D721Med (cell line): ENCODE measurements around the gene ZNF750.

ENCODE experiments used
- DNase-seq: peaks from one replicate; pipeline ENCODE4 v3.0.0; 2011; ENCODE audit warnings: low spot score; ENCODE audit not compliant: insufficient read length
- FAIRE-seq: peaks from 2 replicates; lab custom pipeline; 2011; peaks lifted over from hg19 to GRCh38; lab: Jason Lieb, UNC
- CTCF ChIP-seq: IDR thresholded peaks from 2 replicates; pipeline ENCODE4 v1.5.1; 2012; ENCODE audit warnings: mild to moderate bottlenecking, control low read depth; ENCODE audit not compliant: insufficient read depth; ENCODE audit errors: missing control alignments

The ZNF750 gene

DNA sequence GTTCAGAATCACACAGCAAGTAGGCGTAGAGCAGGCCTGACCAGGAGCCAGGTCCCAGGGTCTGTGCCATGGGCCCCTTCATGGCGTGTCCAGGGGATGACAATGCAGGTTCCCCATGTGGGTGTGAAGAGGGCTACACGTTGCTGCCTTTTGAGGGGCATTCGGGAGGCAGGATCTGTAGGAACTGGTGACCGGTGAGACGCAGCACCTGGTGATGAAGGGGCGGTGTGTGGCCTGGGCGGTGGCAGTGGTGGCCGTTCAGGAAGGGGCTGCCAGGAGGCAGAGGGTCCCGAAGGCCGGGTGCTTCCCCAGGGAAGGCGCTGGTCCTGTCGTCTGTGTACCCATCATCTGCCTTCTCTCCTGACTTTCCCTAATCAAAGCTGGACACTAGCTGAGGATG is 34.6 kb downstream of the ZNF750 start:
- TF ChIP-seq CTCF, result no peak
- DNase-seq (no peak), FAIRE-seq (no peak)

DNA sequence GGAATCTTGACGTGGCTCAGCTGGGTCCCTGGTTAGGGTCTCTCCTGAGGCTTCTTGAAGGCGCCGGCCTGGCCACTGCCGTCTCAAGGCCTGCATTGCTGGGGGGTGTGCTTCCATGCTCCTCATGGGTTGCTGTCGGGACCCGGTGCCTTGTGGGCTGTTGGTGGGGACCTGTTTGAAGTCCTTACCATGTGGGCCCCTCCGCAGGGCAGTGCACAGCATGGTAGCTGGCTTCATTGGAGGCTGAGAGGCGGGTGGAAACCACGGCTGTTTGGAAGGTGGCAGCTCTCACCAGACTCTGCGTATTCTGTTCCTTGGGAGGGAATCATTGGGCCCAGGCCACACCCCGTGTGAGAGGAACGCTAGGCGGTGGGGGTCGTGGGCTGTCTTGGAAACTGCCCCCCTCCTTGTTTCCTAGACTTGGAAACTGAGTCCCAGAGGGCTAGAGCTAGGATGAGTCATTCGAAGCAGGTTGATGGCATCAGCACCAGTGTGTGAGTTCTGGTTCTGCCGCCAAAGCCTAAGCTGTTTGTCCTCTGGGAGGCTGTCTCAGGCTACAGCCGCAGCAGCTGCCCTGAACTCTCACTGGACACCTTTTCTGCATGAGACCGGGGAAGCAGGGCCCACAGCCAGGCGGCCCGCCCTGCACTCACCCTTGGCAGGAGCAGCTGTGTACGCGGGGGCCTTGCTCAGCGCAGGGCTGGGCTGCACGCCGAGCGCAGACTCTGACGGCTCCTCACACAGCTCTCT is 35.2 kb downstream of the ZNF750 start:
- no peak for FAIRE-seq
- DNase-seq, result no peak
- no peak for TF ChIP-seq CTCF

GRCh38 chr17:82803606-82804005 is 36.2 kb downstream of the ZNF750 start:
- no peak for FAIRE-seq
- no peak for TF ChIP-seq CTCF

DNA sequence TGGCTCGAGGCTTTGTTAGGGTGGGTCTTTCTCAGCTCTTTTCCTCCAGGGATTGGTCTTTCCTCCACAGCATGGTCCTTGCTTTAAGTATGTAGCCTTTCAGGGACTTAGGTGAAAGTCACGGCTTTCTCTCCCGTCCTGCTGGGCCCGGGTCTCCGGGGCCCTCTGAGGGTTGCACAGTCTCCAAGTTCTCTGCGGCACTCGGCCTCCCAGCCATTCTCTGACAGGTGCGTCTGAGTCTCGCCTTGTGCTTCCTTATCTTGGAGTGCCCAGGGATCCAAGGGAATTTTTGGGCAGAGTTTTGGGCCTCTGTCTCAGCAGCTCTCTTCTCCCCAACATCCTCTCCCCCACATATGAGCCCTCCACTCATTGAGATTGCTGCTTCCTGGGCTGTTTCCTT is 36.6 kb downstream of the ZNF750 start:
- DNase-seq, result no peak
- no peak for FAIRE-seq

More at GRCh38 chr17:82803606-82804005, 36.2 kb downstream of the ZNF750 start:
- DNase-seq, result no peak

DNA sequence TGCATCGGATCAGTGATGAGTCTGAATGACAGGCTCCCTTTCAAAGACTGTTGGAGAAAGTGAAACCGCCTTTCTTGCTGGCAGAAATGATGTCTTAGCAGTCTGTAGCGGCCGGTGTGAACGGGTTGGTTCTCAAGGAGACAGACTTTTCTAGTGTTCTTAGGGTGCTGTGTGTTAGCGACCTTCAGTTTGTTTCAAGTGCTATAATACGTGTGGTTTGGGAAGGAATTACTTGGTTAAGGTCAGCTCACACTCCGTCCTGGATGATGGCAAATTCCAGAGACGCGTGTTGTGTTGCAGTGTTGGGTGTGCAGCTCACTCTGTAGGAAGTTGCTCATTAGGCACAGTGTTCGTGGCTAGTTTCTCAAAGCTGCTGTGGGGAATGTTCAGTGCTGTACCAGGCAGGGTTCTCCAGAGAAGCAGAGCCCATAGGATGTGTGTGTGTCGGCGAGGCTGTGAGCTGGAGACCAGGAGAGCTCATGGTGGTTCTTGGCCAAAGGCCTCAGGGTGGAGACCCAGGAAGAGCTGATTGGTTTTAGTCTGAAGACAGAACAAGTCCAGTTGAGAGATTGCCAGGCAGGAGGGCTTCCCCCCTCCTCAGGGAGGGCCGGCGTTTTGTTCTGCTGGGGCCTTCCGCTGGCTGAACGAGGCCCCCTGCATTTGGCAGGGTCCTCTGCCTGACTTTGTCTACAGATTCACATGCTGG is 37.6 kb downstream of the ZNF750 start:
- no peak for FAIRE-seq
- no peak for DNase-seq
- TF ChIP-seq CTCF, result no peak

More for the DNA sequence above, 36.6 kb downstream of the ZNF750 start:
- TF ChIP-seq CTCF, result no peak

- FAIRE-seq, result no peak
- DNase-seq, result no peak
- no peak for TF ChIP-seq CTCF
Observed at GRCh38 chr17:82801377-82801970, 38.3 kb downstream of the ZNF750 start.

- DNase-seq, result no peak
- TF ChIP-seq CTCF, result no peak
- FAIRE-seq, result no peak
Observed at GRCh38 chr17:82800885-82801284, 38.9 kb downstream of the ZNF750 start.
